ENCODE data around the gene SLC25A27.

- TF ChIP-seq MAX (IDR thresholded peaks at IDR 0.05) (no peak), POLR2AphosphoS5 (IDR thresholded peaks at IDR 0.05; ENCODE audit: low read depth, low read length) (no peak), POLR2A (IDR thresholded peaks at IDR 0.05; ENCODE audit: borderline replicate concordance, extremely low read depth, insufficient read depth, insufficient read length) (no peak), CEBPB (IDR thresholded peaks at IDR 0.05; ENCODE audit: low read depth) (no peak), CTCF (IDR thresholded peaks at IDR 0.05 in 2 of 3, conservative IDR thresholded peaks at IDR 0.05 in 1 of 3; ENCODE audit: borderline replicate concordance in 1 of 3, insufficient read depth in 1 of 3, low read depth in 2 of 3, low read length in 2 of 3) (no peak), EZH2 (IDR thresholded peaks at IDR 0.05) (no peak), JUND (IDR thresholded peaks at IDR 0.05) (no peak), REST (IDR thresholded peaks at IDR 0.05; ENCODE audit: low read depth) (no peak), SP1 (IDR thresholded peaks at IDR 0.05; ENCODE audit: low read depth) (no peak), TCF7L2 (IDR thresholded peaks at IDR 0.05; ENCODE audit: borderline replicate concordance, extremely low read depth, insufficient read depth, insufficient read length) (no peak), EZH2phosphoT487 (IDR thresholded peaks at IDR 0.05; ENCODE audit: borderline replicate concordance) (no peak), EGR1 (IDR thresholded peaks at IDR 0.05; ENCODE audit: low read depth) (no peak)
Observed at GRCh38 chr6:46635462-46635861, 17.3 kb upstream of the SLC25A27 start.

Data from HCT116 (cell line).